GM23338 (cell line): ENCODE data around the gene RAB40B. TPM values are rescaled to one million over a fixed set of nuclear protein-coding genes. Genes with fewer than 3 reads are reported as not detected.

Experiments
- ATAC-seq: fragments of 200-7000 bp; cut with Tn5 transposase; 3 replicates; pipeline ENCODE4 v1.9.1; 2020
- DNase-seq: peaks from one replicate; pipeline ENCODE4 v3.0.0-alpha.2; 2015; ENCODE audit warnings: low spot score
- H2AFZ ChIP-seq: fragments of 200-600 bp; sonication (generic); 2 replicates; pipeline ENCODE4 v1.8.0; 2016; ENCODE audit warnings: antibody characterized with exemption, mild to moderate bottlenecking, moderate library complexity
- H3F3A ChIP-seq: fragments of 200-600 bp; sonication (generic); replicated peaks from 2 replicates; pipeline ENCODE4 v1.8.0; 2017; ENCODE audit warnings: antibody characterized with exemption, mixed run types, low read depth
- H3K27ac ChIP-seq: fragments of 200-600 bp; sonication (generic); 2 replicates; pipeline ENCODE4 v1.6.1; 2016; ENCODE audit warnings: low read depth
- H3K27me3 ChIP-seq: fragments of 200-600 bp; sonication (generic); 2 replicates; pipeline ENCODE4 v1.8.0; 2016; ENCODE audit warnings: mild to moderate bottlenecking, mixed run types, moderate library complexity; ENCODE audit not compliant: insufficient read depth
- H3K36me3 ChIP-seq: fragments of 200-600 bp; sonication (generic); 2 replicates; pipeline ENCODE4 v1.8.0; 2016; ENCODE audit warnings: mild to moderate bottlenecking; ENCODE audit not compliant: insufficient read depth
- H3K4me1 ChIP-seq: fragments of 200-600 bp; sonication (generic); 2 replicates; pipeline ENCODE4 v1.8.0; 2016; ENCODE audit warnings: mild to moderate bottlenecking, moderate library complexity; ENCODE audit not compliant: insufficient read depth
- H3K4me2 ChIP-seq: fragments of 200-600 bp; sonication (generic); 2 replicates; pipeline ENCODE4 v1.7.1; 2017; ENCODE audit warnings: mixed run types
- H3K4me3 ChIP-seq: fragments of 200-600 bp; sonication (generic); 2 replicates; pipeline ENCODE4 v1.6.1; 2016; ENCODE audit warnings: mixed run types
- H3K79me2 ChIP-seq: fragments of 200-600 bp; sonication (generic); replicated peaks from 2 replicates; pipeline ENCODE4 v1.8.0; 2017; ENCODE audit warnings: mild to moderate bottlenecking; ENCODE audit not compliant: insufficient read depth
- H3K9me2 ChIP-seq: fragments of 200-600 bp; sonication (generic); 2 replicates; pipeline ENCODE4 v1.8.0; 2017; ENCODE audit not compliant: insufficient read depth
- H4K20me1 ChIP-seq: fragments of 200-600 bp; sonication (generic); replicated peaks from 2 replicates; pipeline ENCODE4 v1.8.0; 2017; ENCODE audit warnings: mild to moderate bottlenecking; ENCODE audit not compliant: insufficient read depth
- H3K27ac Mint-ChIP-seq: 2 replicates; pipeline ENCODE4 v1.8.0; 2020; ENCODE audit warnings: inconsistent platforms, mild to moderate bottlenecking, moderate library complexity, mixed read lengths
- H3K27me3 Mint-ChIP-seq: 3 replicates; pipeline ENCODE4 v1.8.0; 2022; ENCODE audit warnings: low read depth, mild to moderate bottlenecking, moderate library complexity, mixed read lengths, inconsistent platforms; ENCODE audit not compliant: insufficient read depth, poor library complexity
- H3K36me3 Mint-ChIP-seq: 3 replicates; pipeline ENCODE4 v1.8.0; 2021; ENCODE audit warnings: low read depth, mild to moderate bottlenecking, inconsistent platforms, moderate library complexity, mixed read lengths
- H3K4me1 Mint-ChIP-seq: 3 replicates; pipeline ENCODE4 v1.8.0; 2020; ENCODE audit warnings: mild to moderate bottlenecking, inconsistent platforms, mixed read lengths
- H3K4me3 Mint-ChIP-seq: 3 replicates; pipeline ENCODE4 v1.8.0; 2021; ENCODE audit warnings: moderate library complexity, mild to moderate bottlenecking, inconsistent platforms, mixed read lengths
- H3K9me3 Mint-ChIP-seq: 3 replicates; pipeline ENCODE4 v1.8.0; 2020; ENCODE audit warnings: moderate library complexity, mild to moderate bottlenecking, inconsistent platforms, mixed read lengths
- CREB1 ChIP-seq: fragments of 250-450 bp; sonication (Bioruptor Pico); IDR thresholded peaks from 2 replicates; pipeline ENCODE4 v1.5.0; 2020; ENCODE audit warnings: low read depth, mild to moderate bottlenecking, moderate library complexity
- ETS1 ChIP-seq: IDR thresholded peaks from 2 replicates; pipeline ENCODE4 v1.6.1; 2016; ENCODE audit warnings: antibody characterized with exemption
- EZH2 ChIP-seq: fragments of 200-600 bp; sonication (generic); IDR thresholded peaks from one replicate; pipeline ENCODE4 v1.8.0; 2017; ENCODE audit warnings: antibody characterized with exemption, mild to moderate bottlenecking, low read depth; ENCODE audit not compliant: unreplicated experiment
- EZH2phosphoT487 ChIP-seq: fragments of 200-600 bp; sonication (generic); IDR thresholded peaks from one replicate; pipeline ENCODE4 v1.8.1; 2018; ENCODE audit warnings: antibody characterized with exemption; ENCODE audit not compliant: unreplicated experiment
- JUNB ChIP-seq: IDR thresholded peaks from one replicate; pipeline ENCODE4 v1.6.1; 2016; ENCODE audit warnings: antibody characterized with exemption; ENCODE audit not compliant: unreplicated experiment
- NANOG ChIP-seq: IDR thresholded peaks from 2 replicates; pipeline ENCODE4 v1.6.1; 2016; ENCODE audit warnings: antibody characterized with exemption, borderline replicate concordance
- POLR2AphosphoS5 ChIP-seq: IDR thresholded peaks from 2 replicates; pipeline ENCODE4 v1.6.1; 2016; ENCODE audit warnings: antibody characterized with exemption, low read depth
- REST ChIP-seq: IDR thresholded peaks from one replicate; pipeline ENCODE4 v1.6.1; 2018; ENCODE audit warnings: antibody characterized with exemption; ENCODE audit not compliant: unreplicated experiment
- STAT1 ChIP-seq: IDR thresholded peaks from one replicate; pipeline ENCODE4 v1.6.1; 2016; ENCODE audit warnings: antibody characterized with exemption; ENCODE audit not compliant: unreplicated experiment
- ZNF114 ChIP-seq: fragments of 250-450 bp; sonication (Bioruptor Pico); IDR thresholded peaks from 2 replicates; pipeline ENCODE4 v1.5.0; 2020; ENCODE audit warnings: mild to moderate bottlenecking, moderate library complexity
- ZNF462 ChIP-seq: fragments of 250-450 bp; sonication (Bioruptor Pico); IDR thresholded peaks from 2 replicates; pipeline ENCODE4 v1.5.0; 2020; ENCODE audit warnings: mild to moderate bottlenecking, moderate library complexity
- polyA plus RNA-seq: library from polyadenylated mRNA; unstranded; fragments of >200 nt; fragmentation: Nextera tagmentation; extraction: Ambion mirVana; gene quantifications from 2 replicates; pipeline ENCODE4 v1.2.1, GENCODE V29; 2016
- total RNA-seq: library from RNA; depleted of rRNA; stranded (reverse); fragments of >200 nt; shearing (Covaris generic); gene quantifications from 2 replicates; pipeline ENCODE4 v1.2.3, GENCODE V29; 2014

RAB40B gene
- total and polyA plus RNA-seq, 2 experiments from 2014 or later, result 4.2 to 5.2 TPM

GRCh38 chr17:82658331-82658730, 40.2 kb downstream of the RAB40B start (continued):
- TF ChIP-seq ZNF462, result no peak

GRCh38 chr17:82657926-82658325, 40.6 kb downstream of the RAB40B start:
- H3K9me3 Mint-ChIP-seq, result peaks cover 5% of the 10 kb centered on the region; the same call in 1 of the 3 replicates
- TF ChIP-seq ETS1 (no peak), REST (no peak), STAT1 (no peak), POLR2AphosphoS5 (no peak), NANOG (no peak), JUNB (no peak), EZH2phosphoT487 (no peak), ZNF114 (CRISPR knock-in tag) (no peak), CREB1 (CRISPR knock-in tag) (no peak), EZH2 (no peak)

More at GRCh38 chr17:82657926-82658325, 40.6 kb downstream of the RAB40B start:
- no peaks in the 10 kb centered on the region for H3K36me3 ChIP-seq
- H3K4me2 ChIP-seq, result no peak overlapping the region
- ATAC-seq, result no peak
- no peak for DNase-seq
- H4K20me1 ChIP-seq, result no peaks in the 10 kb centered on the region
- H3K27me3 ChIP-seq, result no peaks in the 10 kb centered on the region
- no peak overlapping the region for H2AFZ ChIP-seq
- H3K4me1 ChIP-seq, result no peaks in the 10 kb centered on the region
- no peaks in the 10 kb centered on the region; the same call in 2 of the 3 replicates for H3K36me3 Mint-ChIP-seq
- H3K4me3 Mint-ChIP-seq, result no peak overlapping the region
- H3K27me3 Mint-ChIP-seq, result peaks cover 7% of the 10 kb centered on the region
- no peaks in the 10 kb centered on the region for H3K4me1 Mint-ChIP-seq
- no peaks in the 10 kb centered on the region for H3K9me2 ChIP-seq
- no peak overlapping the region for H3K4me3 ChIP-seq
- no peak overlapping the region for H3K27ac Mint-ChIP-seq
- H3K79me2 ChIP-seq, result no peaks in the 10 kb centered on the region
- H3F3A ChIP-seq, result no peaks in the 10 kb centered on the region
- H3K27ac ChIP-seq, result no peak overlapping the region
